ENCODE data around the gene LAMA5. TPM values are rescaled to one million over a fixed set of nuclear protein-coding genes. Genes with fewer than 3 reads are reported as not detected.
A peak's percentile ranks its signal among the peaks of the same experiment; 100 is the strongest.

LAMA5 gene
- total RNA-seq, 2 experiments from 2014 or later = 0.38 to 0.91 TPM

- peaks cover 20% of the 10 kb centered on the region for H3K4me1 Mint-ChIP-seq
- peak within 1 kb of the TSS; percentile 78 for H3K4me3 Mint-ChIP-seq
- peak; percentile 95 for DNase-seq
- no peaks in the 10 kb centered on the region for H3K9me3 Mint-ChIP-seq
- H3K27ac Mint-ChIP-seq = peak within 1 kb of the TSS; percentile 88
- H3K36me3 Mint-ChIP-seq = no peaks in the 10 kb centered on the region
- H3K27me3 Mint-ChIP-seq = no peaks in the 10 kb centered on the region
Observed at GRCh38 chr20:62407221-62407992, 40.3 kb upstream of the LAMA5 start, which contains the start of gene CABLES2. CABLES2 (minus strand) TSS chr20:62407285; CDS start chr20:62407276, 9 bp downstream.

GRCh38 chr20:62406635-62407176 is 39.6 kb upstream of the LAMA5 start:
- peaks cover 20% of the 10 kb centered on the region for H3K4me1 Mint-ChIP-seq
- H3K4me3 Mint-ChIP-seq = peak overlapping the region; percentile 77
- DNase-seq = no peak
- no peaks in the 10 kb centered on the region for H3K27me3 Mint-ChIP-seq
- H3K27ac Mint-ChIP-seq = no peak overlapping the region
- no peaks in the 10 kb centered on the region for H3K36me3 Mint-ChIP-seq
- H3K9me3 Mint-ChIP-seq = no peaks in the 10 kb centered on the region

- H3K4me1 Mint-ChIP-seq = peaks cover 20% of the 10 kb centered on the region
- H3K27me3 Mint-ChIP-seq = no peaks in the 10 kb centered on the region
- no peaks in the 10 kb centered on the region for H3K9me3 Mint-ChIP-seq
- no peaks in the 10 kb centered on the region for H3K36me3 Mint-ChIP-seq
- H3K4me3 Mint-ChIP-seq = peak overlapping the region; percentile 77
- H3K27ac Mint-ChIP-seq = no peak overlapping the region
- DNase-seq = no peak
Observed at GRCh38 chr20:62405981-62406513, 38.9 kb upstream of the LAMA5 start.

GRCh38 chr20:62405108-62405980 is 38.2 kb upstream of the LAMA5 start:
- Mint-ChIP-seq H3K9me3 (no peaks in the 10 kb centered on the region), H3K36me3 (no peaks in the 10 kb centered on the region), H3K4me3 (peak overlapping the region; percentile 77), H3K27me3 (no peaks in the 10 kb centered on the region), H3K4me1 (peaks cover 20% of the 10 kb centered on the region), H3K27ac (no peak overlapping the region)
- DNase-seq = no peak

- Mint-ChIP-seq H3K4me3 (no peak overlapping the region), H3K4me1 (peaks cover 20% of the 10 kb centered on the region), H3K9me3 (no peaks in the 10 kb centered on the region), H3K27me3 (no peaks in the 10 kb centered on the region), H3K27ac (no peak overlapping the region), H3K36me3 (no peaks in the 10 kb centered on the region)
- no peak for DNase-seq
Observed at GRCh38 chr20:62404761-62405107, 37.6 kb upstream of the LAMA5 start.

GRCh38 chr20:62404112-62404665 is 37.1 kb upstream of the LAMA5 start:
- Mint-ChIP-seq H3K36me3 (no peaks in the 10 kb centered on the region), H3K9me3 (no peaks in the 10 kb centered on the region), H3K27me3 (no peaks in the 10 kb centered on the region), H3K4me1 (peaks cover 16% of the 10 kb centered on the region), H3K4me3 (no peak overlapping the region), H3K27ac (no peak overlapping the region)
- DNase-seq = no peak

GRCh38 chr20:62403331-62403730 is 36.2 kb upstream of the LAMA5 start:
- no peak overlapping the region for H3K27ac Mint-ChIP-seq
- no peak overlapping the region for H3K4me3 Mint-ChIP-seq
- DNase-seq = no peak
- H3K36me3 Mint-ChIP-seq = no peaks in the 10 kb centered on the region
- H3K9me3 Mint-ChIP-seq = no peaks in the 10 kb centered on the region
- H3K27me3 Mint-ChIP-seq = no peaks in the 10 kb centered on the region
- H3K4me1 Mint-ChIP-seq = peaks cover 16% of the 10 kb centered on the region

- Mint-ChIP-seq H3K9me3 (no peaks in the 10 kb centered on the region), H3K27me3 (no peaks in the 10 kb centered on the region), H3K36me3 (peaks cover 3% of the 10 kb centered on the region), H3K27ac (no peak overlapping the region), H3K4me1 (peaks cover 14% of the 10 kb centered on the region), H3K4me3 (no peak overlapping the region)
- DNase-seq = no peak
Observed at GRCh38 chr20:62402456-62403150, 35.5 kb upstream of the LAMA5 start.

GRCh38 chr20:62401331-62401779 is 34.2 kb upstream of the LAMA5 start:
- no peak overlapping the region for H3K4me3 Mint-ChIP-seq
- no peak overlapping the region for H3K27ac Mint-ChIP-seq
- no peaks in the 10 kb centered on the region for H3K27me3 Mint-ChIP-seq
- no peak for DNase-seq
- H3K9me3 Mint-ChIP-seq = no peaks in the 10 kb centered on the region
- H3K36me3 Mint-ChIP-seq = peaks cover 7% of the 10 kb centered on the region
- peaks cover 14% of the 10 kb centered on the region for H3K4me1 Mint-ChIP-seq

GRCh38 chr20:62400541-62400940 is 33.4 kb upstream of the LAMA5 start:
- Mint-ChIP-seq H3K9me3 (no peaks in the 10 kb centered on the region), H3K27me3 (no peaks in the 10 kb centered on the region), H3K4me3 (no peak overlapping the region), H3K36me3 (peaks cover 7% of the 10 kb centered on the region), H3K27ac (no peak overlapping the region), H3K4me1 (peaks cover 8% of the 10 kb centered on the region)
- DNase-seq = no peak

- peaks cover 5% of the 10 kb centered on the region for H3K4me1 Mint-ChIP-seq
- H3K27me3 Mint-ChIP-seq = no peaks in the 10 kb centered on the region
- no peaks in the 10 kb centered on the region for H3K9me3 Mint-ChIP-seq
- no peak overlapping the region for H3K27ac Mint-ChIP-seq
- DNase-seq = no peak
- H3K36me3 Mint-ChIP-seq = peaks cover 7% of the 10 kb centered on the region
- H3K4me3 Mint-ChIP-seq = no peak overlapping the region
Observed at GRCh38 chr20:62400021-62400420, 32.9 kb upstream of the LAMA5 start.

- Mint-ChIP-seq H3K27ac (no peak overlapping the region), H3K36me3 (peaks cover 7% of the 10 kb centered on the region), H3K9me3 (no peaks in the 10 kb centered on the region), H3K27me3 (no peaks in the 10 kb centered on the region), H3K4me3 (no peak overlapping the region), H3K4me1 (no peaks in the 10 kb centered on the region)
- DNase-seq = no peak
Observed at GRCh38 chr20:62398120-62398821, 31.2 kb upstream of the LAMA5 start.

GRCh38 chr20:62396367-62397239 is 29.5 kb upstream of the LAMA5 start:
- H3K27ac Mint-ChIP-seq = no peak overlapping the region
- no peaks in the 10 kb centered on the region for H3K4me1 Mint-ChIP-seq
- H3K9me3 Mint-ChIP-seq = no peaks in the 10 kb centered on the region
- peaks cover 7% of the 10 kb centered on the region for H3K36me3 Mint-ChIP-seq
- H3K27me3 Mint-ChIP-seq = no peaks in the 10 kb centered on the region
- DNase-seq = no peak
- H3K4me3 Mint-ChIP-seq = no peak overlapping the region

Data from activated naive CD8-positive, alpha-beta T cell treated with anti-CD3 and anti-CD28 coated beads for 36 hours (primary cell).